Measurements from ENCODE around the gene PZP. TPM values are rescaled to one million over a fixed set of nuclear protein-coding genes. Genes with fewer than 3 reads are reported as not detected.
"Not testable (repeated sequence)": the region's sequence is repeated elsewhere in the genome, so short reads cannot be mapped to it uniquely, and the experiment has no call there.

The PZP gene
- total RNA-seq, 1 donor = not detected

- no peak overlapping the region for H3K4me3 ChIP-seq (ENCODE audit: low read depth, low read length)
- TF ChIP-seq, protein P1, sequence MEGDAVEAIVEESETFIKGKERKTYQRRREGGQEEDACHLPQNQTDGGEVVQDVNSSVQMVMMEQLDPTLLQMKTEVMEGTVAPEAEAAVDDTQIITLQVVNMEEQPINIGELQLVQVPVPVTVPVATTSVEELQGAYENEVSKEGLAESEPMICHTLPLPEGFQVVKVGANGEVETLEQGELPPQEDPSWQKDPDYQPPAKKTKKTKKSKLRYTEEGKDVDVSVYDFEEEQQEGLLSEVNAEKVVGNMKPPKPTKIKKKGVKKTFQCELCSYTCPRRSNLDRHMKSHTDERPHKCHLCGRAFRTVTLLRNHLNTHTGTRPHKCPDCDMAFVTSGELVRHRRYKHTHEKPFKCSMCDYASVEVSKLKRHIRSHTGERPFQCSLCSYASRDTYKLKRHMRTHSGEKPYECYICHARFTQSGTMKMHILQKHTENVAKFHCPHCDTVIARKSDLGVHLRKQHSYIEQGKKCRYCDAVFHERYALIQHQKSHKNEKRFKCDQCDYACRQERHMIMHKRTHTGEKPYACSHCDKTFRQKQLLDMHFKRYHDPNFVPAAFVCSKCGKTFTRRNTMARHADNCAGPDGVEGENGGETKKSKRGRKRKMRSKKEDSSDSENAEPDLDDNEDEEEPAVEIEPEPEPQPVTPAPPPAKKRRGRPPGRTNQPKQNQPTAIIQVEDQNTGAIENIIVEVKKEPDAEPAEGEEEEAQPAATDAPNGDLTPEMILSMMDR (IDR thresholded peaks at IDR 0.05; ENCODE audit: insufficient read depth, low read length) = no peak
- DNase-seq (ENCODE audit: low read depth) = no peak
Observed at GRCh38 chr12:9235519-9235918, 27.3 kb upstream of the PZP start.

DNA sequence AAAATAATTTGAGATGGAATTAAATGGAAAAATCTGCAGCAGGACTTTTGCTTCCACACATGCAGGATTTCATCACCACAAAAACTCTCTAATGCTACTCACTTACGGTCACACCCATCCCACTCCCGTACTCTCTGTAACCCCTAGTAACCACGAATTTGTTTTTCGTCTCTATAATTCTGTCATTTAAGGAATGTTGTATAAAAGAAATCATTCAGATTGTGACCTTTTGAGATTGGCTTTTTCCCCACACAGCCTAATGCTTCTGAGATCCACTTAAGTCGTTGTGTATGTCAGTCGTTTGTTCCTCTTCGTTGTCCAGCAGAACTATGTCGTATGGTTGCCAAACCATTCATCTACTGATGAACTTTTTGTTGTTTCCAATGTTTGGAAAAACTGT, 19.8 kb upstream of the PZP start:
- DNase-seq (ENCODE audit: low read depth) = no peak
- TF ChIP-seq, protein P1 (IDR thresholded peaks at IDR 0.05; ENCODE audit: insufficient read depth, low read length) = no peak
- H3K4me3 ChIP-seq (ENCODE audit: low read depth, low read length) = no peak overlapping the region

GRCh38 chr12:9223830-9224229, 15.6 kb upstream of the PZP start:
- TF ChIP-seq, protein P1 (IDR thresholded peaks at IDR 0.05; ENCODE audit: insufficient read depth, low read length) = no peak
- DNase-seq (ENCODE audit: low read depth) = no peak
- no peak overlapping the region for H3K4me3 ChIP-seq (ENCODE audit: low read depth, low read length)

- no peak for DNase-seq (ENCODE audit: low read depth)
- TF ChIP-seq, protein P1 (IDR thresholded peaks at IDR 0.05; ENCODE audit: insufficient read depth, low read length) = no peak
- H3K4me3 ChIP-seq (ENCODE audit: low read depth, low read length) = no peak overlapping the region
Observed at GRCh38 chr12:9221483-9221882, 13.3 kb upstream of the PZP start.

- H3K4me3 ChIP-seq (ENCODE audit: low read depth, low read length); DNase-seq (ENCODE audit: low read depth): not testable (repeated sequence)
Observed at GRCh38 chr12:9221011-9221410, 12.8 kb upstream of the PZP start.

DNA sequence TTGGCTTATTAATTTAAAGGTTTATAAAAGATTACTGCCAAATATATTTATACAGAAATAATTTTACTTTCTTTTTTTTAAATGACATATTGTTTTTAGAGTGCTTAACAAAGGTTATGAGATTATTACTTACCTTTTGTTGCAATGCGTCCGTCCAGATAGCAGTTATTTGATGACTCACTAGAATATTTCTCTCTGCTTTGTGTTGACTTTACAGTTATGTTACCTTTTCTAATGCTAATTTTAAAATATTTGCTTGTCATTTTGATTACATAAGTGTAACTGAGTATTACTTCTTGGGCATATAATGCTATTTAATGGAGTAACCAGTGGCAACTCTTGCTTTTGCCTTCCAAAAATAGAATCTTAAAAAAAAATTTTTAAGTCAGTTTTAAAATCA, 6.3 kb upstream of the PZP start:
- TF ChIP-seq, protein P1 (IDR thresholded peaks at IDR 0.05; ENCODE audit: insufficient read depth, low read length) = no peak
- no peak overlapping the region for H3K4me3 ChIP-seq (ENCODE audit: low read depth, low read length)
- DNase-seq (ENCODE audit: low read depth) = no peak

DNA sequence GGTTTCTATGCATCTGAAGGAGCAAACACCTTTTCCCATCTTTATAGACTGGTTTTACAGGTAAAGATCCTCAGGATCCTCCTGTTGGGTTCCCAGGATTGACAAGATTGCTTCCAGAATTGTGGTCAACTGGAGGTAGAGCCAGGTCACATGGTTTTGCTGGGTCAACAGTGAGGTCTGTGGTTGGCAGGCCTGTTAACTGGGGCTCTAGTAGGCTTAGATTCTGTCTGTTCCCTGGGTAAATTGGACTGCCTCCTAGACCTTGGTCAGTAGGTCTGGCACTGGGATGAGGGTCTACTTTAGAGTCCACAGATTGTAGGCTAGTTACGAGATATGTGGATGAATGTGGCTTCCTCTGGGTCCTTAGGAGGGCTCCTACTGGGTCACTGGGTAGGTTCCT, 3.5 kb upstream of the PZP start:
- TF ChIP-seq, protein P1 (IDR thresholded peaks at IDR 0.05; ENCODE audit: insufficient read depth, low read length) = no peak
- no peak overlapping the region for H3K4me3 ChIP-seq (ENCODE audit: low read depth, low read length)
- no peak for DNase-seq (ENCODE audit: low read depth)
